Measurements from ENCODE around the gene LNPEP.

- no peak for TF ChIP-seq POLR2AphosphoS5 (IDR thresholded peaks at IDR 0.05; ENCODE audit: low read depth, low read length)
- TF ChIP-seq REST (IDR thresholded peaks at IDR 0.05; ENCODE audit: insufficient read depth in 1 of 2, low read depth in 2 of 2, low read length in 2 of 2) = no peak
- TF ChIP-seq TAF1 (IDR thresholded peaks at IDR 0.05; ENCODE audit: borderline replicate concordance, insufficient read depth, low read length) = no peak
These were observed 143.3 kb downstream of the LNPEP start for GRCh38 chr5:97078958-97079743.

All from PFSK-1 (cell line).